ENCODE results near the gene AFF3. TPM values are rescaled to one million over a fixed set of nuclear protein-coding genes. Genes with fewer than 3 reads are reported as not detected.

The AFF3 gene
- total and polyA plus RNA-seq, 2 of the 4 experiments (the other 2 are of a cell fraction), result 12.9 to 14.3 TPM

DNA sequence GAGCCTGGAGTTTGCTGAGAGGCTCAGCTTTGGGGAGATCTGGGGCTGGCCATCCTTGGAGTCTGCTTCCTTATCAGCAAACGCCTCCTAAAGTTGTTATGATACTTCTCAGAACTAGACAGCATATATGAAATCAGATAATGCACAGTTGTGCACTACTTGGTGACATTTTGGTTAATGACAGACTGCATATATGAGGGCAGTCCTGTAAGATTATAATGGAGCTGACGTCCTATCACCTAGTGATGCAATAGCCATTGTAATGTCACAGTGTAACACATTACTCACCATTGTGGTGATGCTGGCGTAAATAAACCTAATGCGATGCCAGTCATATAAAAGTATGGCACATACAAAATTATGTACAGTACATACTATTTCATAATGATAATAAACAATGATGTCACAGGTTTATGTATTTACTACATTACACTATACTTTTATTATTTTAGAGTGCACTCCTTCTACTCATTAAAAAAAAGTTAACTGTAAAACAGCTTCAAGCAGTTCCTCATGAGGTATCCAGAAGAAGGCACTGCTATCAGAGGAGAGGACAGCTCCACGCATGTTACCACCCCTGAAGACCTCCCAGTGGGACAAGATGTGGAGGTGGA lies 354.5 kb downstream of the AFF3 start:
- ATAC-seq (ENCODE audit: low read depth) (no peak), DNase-seq (peak; percentile 48)
- Histone ChIP-seq H3K18ac (ENCODE audit: low read depth, low read length) (no peak overlapping the region; the same call in 1 of the 2 replicates), H2AK9ac (replicated peaks; ENCODE audit: low read depth, low read length, poor library complexity) (no peak overlapping the region), H4K8ac (ENCODE audit: low read depth in 2 of 2, low read length in 2 of 2) (peak overlapping the region in 1 of 2 experiments; percentile 53; a peak in 1 of 4 replicates), H3K4me1 (ENCODE audit: control insufficient read depth, insufficient read depth, low read length) (peaks cover 10% of the 10 kb centered on the region), H3K9ac (ENCODE audit: low read depth, low read length) (no peak overlapping the region), H4K91ac (ENCODE audit: insufficient read depth, low read depth, low read length) (no peak overlapping the region), H3K4me3 (ENCODE audit: insufficient read depth, low read depth, low read length) (no peak overlapping the region), H2BK20ac (ENCODE audit: low read depth, low read length) (peak overlapping the region; percentile 72), H2BK120ac (ENCODE audit: low read depth, low read length) (no peak overlapping the region), H3K9me1 (ENCODE audit: insufficient read depth, low read length) (no peaks in the 10 kb centered on the region), H2BK15ac (ENCODE audit: low read depth, low read length) (no peak overlapping the region; the same call in 2 of the 3 replicates), H2AFZ (replicated peaks; ENCODE audit: low read length, poor library complexity) (no peak overlapping the region), H2BK5ac (ENCODE audit: low read depth, low read length, poor library complexity, severe bottlenecking) (no peak overlapping the region), H3K9me3 (ENCODE audit: control insufficient read depth, insufficient read depth, low read length) (no peaks in the 10 kb centered on the region), H4K20me1 (ENCODE audit: insufficient read depth, low read length) (no peaks in the 10 kb centered on the region), H3K27ac (ENCODE audit: insufficient read depth, low read length) (no peak overlapping the region), H3K36me3 (ENCODE audit: control insufficient read depth, insufficient read depth, low read length) (peaks cover 6% of the 10 kb centered on the region; the same call in 1 of the 2 replicates), H2AK5ac (ENCODE audit: low read depth, low read length) (peak overlapping the region; percentile 56), H3K23ac (ENCODE audit: low read depth, low read length) (peak overlapping the region; percentile 64; the same call in 1 of the 2 replicates), H3K27me3 (ENCODE audit: control insufficient read depth, insufficient read depth, low read length) (no peaks in the 10 kb centered on the region), H3K4me2 (ENCODE audit: low read depth, low read length) (no peak overlapping the region), H3K14ac (replicated peaks; ENCODE audit: low read depth, low read length) (peak overlapping the region; percentile 55; the same call in 1 of the 2 replicates), H3K4ac (ENCODE audit: low read depth, low read length) (peak overlapping the region; percentile 49), H4K5ac (ENCODE audit: low read depth, low read length) (no peak overlapping the region), H3K79me1 (ENCODE audit: low read depth in 1 of 2, low read length in 2 of 2) (peaks cover 20 to 36% of the 10 kb centered on the region in 2 experiments), H3K56ac (ENCODE audit: extremely low read depth, insufficient read depth, low read length) (no peak overlapping the region)
- POLR2A ChIA-PET (ENCODE audit: unreplicated experiment), result no interaction called here
- in situ Hi-C loops (cut with MboI; ENCODE audit: low sequenced_read_pairs) (no loop called here), intact Hi-C loops (cut with micrococcal nuclease) (no loop called here), dilution Hi-C loops (cut with HindIII; ENCODE audit: low sequenced_read_pairs, unreplicated experiment) (no loop called here)
- no TSS peak for BruUV-seq (replicated peaks)
- WGBS, 2 experiments (ENCODE audit: extremely low coverage in 2 of 2, insufficient read length in 1 of 2), result no CpG with 5 or more reads among the region's 5 CpGs
- TF ChIP-seq CEBPB (IDR thresholded peaks at IDR 0.05; ENCODE audit: low read depth, low read length) (peak; percentile 87), FOS (IDR thresholded peaks at IDR 0.05; ENCODE audit: low read depth, low read length) (0 out of 2 replicates have a peak, but pooled peaks have one; percentile 7), SMC3 (IDR thresholded peaks at IDR 0.05; ENCODE audit: low read depth, low read length) (no peak)
- CTCF ChIA-PET, result no interaction called here

All from IMR-90 (cell line).